ENCODE results near the gene BABAM2.

GRCh38 chr2:28298406-28298805 is 407.9 kb downstream of the BABAM2 start:
- TF ChIP-seq POLR2AphosphoS5 (IDR thresholded peaks at IDR 0.05) (no peak), CTCF (IDR thresholded peaks at IDR 0.05) (no peak), EP300 (IDR thresholded peaks at IDR 0.05) (no peak)

Data from esophagus muscularis mucosa (tissue), 4 donors.